HG03442 (cell line): ENCODE data around the gene SPEG.

ENCODE experiments used
- ATAC-seq: cut with Tn5 transposase; IDR thresholded peaks from one replicate; pipeline ENCODE4 v1.9.1; 2021; ENCODE audit warnings: mild to moderate bottlenecking, moderate library complexity; ENCODE audit not compliant: unreplicated experiment

SPEG gene

DNA sequence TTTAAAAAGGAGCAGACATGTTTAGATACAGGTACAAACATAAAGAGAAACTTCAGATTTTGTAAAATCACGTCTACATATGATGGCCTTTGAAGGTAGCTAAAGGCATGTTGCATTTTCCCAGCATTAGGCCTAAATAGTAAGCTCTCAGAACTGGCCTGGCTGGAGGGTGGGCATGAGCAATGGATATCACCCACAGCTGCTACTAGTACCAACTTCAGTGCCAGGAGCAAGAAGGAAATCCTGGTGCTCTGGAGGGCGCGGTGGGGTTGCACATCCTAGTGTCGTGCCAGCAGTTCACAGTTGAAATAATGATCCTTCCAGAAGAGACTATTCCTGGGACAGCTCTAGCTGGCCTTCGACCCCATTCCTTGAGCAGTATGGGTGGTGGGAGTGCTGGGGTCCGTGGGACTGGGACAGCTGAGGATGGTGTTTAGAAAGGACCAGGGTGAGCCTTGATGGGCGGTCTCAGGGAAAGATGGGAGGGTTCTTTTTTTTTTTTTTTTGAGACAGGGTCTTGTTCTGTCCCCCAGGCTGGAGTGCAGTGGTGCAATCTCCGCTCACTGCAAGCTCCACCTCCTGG, 11.6 kb upstream of the SPEG start:
- ATAC-seq = no peak

DNA sequence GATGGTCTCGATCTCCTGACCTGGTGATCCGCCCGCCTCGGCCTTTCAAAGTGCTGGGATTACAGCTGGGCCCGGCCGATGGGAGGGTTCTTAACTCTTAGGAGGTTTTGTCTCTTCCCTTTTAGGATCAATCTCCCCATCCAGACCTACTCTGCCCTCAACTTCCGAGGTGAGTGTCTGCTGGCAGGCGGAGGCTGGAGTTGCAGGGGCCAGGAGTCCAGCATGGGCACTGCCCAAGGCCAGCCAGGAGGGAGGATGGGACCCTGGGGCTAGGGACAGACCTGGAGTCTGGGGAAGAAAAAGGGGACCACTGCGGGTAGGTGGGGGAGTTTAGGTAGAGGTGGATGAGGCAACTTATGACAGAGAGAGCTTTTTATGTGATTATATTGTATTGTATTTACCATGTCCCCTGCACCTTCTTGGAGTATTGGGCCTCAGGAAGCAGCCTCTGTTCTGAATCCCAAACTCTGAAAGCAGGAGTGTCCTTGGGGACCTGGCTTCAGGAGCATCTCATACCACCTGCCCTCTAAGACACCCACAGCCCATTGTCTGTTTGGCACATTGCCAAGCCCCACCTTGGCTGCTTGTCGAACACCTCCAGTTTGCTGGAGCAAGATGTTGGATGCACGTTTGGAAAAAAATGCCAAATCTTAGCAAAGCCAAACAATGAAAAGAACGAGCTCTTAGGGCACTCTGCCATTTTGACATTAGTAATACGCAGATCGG, 10.8 kb upstream of the SPEG start:
- ATAC-seq = no peak

DNA sequence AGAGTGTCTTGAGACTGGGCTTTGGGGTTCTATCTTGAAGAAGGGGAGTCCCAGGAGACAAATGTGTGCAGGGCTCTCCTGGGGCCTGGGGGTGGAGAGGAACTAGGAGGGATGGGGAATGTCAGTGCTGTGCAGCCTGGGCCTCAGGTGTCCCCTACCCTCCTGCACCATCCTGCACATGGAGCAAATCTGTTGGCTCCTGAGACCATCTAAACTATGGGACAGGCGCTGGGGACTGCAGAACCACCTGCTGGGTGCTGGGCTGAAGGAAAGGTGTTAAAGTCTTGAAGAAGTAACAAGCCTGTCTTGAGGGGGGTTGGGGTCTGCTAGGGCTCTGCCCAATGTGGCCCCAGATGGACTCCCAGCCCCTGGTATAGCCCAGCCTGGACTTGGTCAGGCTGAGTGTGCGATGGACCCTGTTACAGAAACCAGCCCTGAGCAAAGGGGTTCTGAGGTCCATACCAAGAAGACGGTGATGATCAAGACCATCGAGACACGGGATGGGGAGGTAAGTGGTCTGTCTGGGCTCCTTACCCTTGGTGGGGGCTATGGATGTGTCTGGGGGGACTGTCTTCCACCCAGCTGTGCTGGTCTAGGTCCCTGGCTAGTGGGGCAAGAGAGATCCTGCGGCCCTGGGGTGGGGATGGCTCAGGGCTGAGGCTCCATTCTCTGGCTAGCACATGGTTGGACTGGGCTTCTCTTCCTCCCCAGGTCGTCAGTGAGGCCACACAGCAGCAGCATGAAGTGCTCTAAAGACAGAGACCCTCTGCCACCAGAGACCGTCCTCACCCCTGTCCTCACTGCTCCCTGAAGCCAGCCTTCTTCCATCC, 9.2 kb upstream of the SPEG start:
- no peak for ATAC-seq

DNA sequence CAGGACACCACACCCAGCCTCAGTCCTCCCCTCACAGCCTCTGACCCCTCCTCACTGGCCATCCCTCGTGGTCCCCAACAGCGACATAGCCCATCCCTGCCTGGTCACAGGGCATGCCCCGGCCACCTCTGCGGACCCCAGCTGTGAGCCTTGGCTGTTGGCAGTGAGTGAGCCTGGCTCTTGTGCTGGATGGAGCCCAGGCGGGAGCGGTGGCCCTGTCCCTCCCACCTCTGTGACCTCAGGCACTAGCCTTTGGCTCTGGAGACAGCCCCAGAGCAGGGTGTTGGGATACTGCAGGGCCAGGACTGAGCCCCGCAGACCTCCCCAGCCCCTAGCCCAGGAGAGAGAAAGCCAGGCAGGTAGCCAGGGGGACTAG, 8.6 kb upstream of the SPEG start:
- no peak for ATAC-seq

DNA sequence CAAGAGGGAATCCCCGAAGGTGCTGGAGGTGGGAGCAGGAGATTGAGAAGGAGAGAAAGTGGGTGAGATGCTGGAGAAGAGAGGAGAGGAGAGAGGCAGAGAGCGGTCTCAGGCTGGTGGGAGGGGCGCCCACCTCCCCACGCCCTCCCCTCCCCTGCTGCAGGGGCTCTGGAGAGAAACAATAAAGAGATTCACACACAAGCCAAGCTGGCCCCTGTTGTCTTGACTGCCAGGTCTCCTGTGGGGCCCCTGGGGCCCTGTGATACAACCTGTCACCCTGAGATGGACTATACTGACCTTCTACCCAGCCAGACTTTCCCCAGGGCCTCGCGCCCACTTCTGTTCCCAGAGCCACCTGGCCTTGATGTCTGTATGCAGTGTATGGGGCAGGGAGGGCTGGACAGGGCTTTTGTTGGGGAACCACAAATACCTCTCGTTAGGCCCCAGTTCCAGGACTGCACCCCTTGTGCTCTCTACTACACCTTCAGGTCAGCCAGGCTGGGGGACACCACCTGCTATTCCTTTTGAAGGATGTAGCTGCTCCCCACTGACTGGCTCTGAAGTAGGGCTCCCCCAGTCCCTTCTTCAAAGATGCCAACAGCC, 8.0 kb upstream of the SPEG start:
- no peak for ATAC-seq

DNA sequence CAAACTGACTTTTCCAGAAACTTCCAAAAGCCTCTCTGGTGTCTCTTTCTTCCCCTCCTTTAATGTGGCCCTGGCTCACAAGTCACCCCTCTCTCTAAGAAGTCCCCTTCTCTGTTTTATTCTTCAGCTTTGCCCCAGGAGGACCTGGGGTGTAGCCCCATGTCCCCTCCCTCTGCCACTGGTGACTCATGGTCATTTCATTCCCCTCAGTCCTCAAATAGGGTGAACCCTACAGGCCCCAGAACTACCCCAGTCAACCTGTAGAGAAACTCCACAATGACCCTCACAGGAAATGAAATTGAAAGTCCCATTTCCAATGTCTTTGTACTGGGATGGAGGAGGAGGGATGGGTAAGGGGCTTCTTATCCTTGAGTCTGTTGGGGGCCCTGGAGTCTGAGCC, 6.2 kb upstream of the SPEG start:
- no peak for ATAC-seq

DNA sequence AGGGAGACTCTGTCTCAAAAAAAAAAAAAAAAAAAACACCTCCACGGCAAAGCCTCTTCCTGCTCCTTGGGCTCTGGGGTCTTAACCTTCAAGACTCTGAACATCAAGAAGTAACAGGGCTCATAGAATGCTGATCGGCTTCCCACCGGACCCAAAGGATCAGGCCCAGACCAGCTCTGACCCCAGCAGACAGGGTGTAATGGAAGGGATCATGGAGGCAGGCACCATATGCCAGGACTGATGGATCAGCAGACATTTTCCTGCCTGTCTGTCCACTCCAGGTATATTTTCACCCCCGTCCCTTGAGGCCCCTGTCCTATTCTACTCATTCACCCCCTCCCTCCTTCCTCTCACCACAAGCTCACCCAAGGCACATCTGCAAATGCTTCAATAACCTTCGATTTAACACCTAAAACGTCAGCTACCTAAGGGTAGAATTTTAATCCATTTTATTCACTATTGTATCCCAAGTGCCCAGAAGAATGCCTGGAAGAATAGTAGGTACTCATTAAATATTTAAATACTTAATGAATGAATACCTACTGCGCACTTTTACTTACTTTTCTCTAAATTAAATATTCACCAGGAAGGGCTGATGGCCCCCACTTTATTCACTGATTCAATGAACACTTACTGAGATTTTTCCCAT, 4.6 kb upstream of the SPEG start:
- no peak for ATAC-seq

DNA sequence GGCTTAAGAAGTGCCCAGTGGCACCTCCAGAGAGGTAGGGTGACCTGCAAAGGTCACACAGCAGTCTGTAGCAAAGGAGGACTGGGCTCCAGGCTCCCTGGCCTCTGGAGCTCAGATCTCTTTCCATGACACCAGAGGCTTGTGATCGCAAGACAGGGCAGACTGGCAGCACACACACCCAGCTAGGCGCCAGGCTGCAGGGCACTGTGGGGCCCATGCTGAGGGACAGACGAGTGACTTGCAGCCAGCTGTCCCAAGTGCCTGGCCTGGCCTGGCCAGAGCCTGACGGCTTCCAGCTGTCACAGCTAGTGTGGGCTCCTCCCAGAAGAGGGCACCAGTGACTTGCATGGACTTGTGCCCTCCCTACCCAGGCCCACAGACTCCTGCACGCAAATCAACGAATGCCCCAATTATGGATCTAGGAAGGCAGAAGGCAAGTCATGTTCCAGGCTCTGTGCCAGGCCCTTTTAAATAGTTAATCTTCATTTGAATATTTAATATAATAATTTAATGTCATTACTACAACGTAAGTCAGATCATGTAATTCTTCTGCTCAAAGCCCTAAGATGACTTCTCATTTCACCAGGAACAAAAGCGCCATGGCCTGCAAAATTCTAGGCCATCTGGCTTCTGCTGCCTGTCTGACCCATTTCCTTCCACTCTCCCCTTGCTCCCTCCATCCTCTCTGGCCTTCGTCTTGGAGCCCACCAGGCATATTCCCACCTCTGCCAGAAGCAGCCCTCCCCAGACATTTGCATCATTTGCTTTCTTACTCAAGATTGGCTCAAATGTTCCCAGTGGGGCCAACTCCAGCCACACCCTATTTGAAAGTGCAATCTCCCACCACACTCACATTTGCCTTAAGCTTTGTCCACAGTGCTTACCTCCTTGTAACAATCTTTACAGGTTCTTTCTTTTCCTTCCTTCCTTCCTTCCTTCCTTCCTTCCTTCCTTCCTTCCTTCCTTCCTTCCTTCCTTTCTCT, 3.7 kb upstream of the SPEG start:
- ATAC-seq = no peak

DNA sequence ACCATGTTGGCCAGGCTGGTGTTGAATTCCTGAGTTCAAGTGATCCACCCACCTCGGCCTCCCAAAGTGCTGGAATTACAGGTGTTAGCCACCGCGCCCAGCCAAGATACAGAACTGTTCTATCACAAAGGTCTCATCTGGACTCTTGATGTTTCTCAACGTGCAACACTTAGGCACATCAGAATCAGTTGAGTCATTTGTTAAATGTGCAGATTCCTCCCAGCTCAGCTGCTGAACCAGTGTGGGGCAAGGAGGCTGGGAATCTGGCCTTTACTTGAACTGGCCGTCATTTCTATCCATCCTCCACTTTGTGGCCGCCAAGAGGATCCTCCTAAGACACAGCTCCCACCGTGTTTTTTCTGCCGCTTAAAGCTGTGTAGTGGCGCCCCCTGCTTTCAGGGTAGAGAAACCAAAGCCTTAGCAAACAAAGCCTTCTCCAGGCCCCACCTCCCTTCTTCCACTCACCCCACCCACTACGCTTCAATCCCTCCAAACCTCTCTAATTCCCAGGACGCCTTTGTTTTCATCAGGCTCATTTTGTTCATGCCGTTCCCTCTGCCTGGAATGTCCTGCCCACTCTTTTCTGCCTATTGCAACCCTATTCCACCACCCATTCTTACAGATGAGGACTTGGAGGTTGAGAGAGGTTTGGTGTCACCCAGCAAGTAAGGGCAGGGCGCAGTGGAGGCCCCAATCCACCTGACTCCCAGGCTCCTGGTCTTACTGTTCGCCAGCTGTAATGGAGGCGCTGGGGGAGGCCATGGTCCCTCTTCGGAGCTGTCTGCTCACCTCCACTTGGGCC, 776 bp upstream of the SPEG start:
- no peak for ATAC-seq

DNA sequence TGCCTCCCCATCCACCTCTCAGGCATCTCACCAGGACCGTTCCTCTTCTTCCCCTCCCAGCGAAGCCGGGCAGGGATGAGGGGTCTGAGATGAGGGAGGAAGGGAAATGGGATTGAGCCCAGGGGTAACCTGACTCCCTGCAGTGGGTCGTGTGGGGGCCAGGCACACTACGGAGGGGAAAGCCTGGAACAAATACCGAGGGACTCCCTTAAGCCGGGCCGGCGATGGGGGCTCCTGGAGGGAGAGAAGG, 250 bp upstream of the SPEG start:
- no peak for ATAC-seq

DNA sequence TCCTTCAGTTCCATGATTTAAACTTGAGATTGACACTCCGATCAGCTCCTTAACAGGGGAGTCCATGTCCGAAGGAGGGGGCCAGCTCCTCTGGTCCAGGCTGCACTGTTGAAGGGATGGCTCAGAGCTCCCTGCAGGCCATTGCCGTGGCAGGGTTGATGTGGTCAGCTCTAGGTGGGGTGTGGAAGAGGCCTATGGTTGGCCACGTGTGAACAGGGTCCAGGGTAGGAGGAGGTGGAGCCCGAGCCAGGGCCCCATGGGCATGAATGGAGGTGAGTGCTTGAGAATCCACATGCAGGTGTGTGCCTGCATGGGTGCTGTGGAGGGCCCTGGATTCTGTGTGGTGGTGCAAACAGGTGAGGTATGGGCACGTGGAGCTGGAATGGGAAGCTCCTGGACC, 1.1 kb downstream of the SPEG start:
- no peak for ATAC-seq

DNA sequence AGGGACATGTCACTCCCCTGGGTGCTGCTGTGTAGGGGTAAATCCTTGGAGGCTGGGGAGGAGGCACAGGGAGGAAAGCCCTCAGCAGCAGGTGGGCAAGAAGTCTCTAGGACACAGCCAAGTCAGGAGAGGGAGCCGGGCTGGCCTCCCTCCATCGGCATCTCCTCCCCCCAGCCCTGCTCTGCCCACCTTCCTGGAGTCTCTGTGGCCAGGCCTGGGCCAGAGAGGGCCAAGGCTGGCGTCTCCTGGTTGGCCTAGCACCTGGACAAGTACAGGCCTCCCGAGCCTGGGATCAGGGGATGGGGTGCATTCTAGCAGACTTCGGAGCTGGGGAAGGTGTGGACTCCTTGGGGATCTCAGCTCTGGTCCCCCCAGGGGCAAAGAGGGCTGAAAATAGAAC, 1.8 kb downstream of the SPEG start:
- no peak for ATAC-seq

DNA sequence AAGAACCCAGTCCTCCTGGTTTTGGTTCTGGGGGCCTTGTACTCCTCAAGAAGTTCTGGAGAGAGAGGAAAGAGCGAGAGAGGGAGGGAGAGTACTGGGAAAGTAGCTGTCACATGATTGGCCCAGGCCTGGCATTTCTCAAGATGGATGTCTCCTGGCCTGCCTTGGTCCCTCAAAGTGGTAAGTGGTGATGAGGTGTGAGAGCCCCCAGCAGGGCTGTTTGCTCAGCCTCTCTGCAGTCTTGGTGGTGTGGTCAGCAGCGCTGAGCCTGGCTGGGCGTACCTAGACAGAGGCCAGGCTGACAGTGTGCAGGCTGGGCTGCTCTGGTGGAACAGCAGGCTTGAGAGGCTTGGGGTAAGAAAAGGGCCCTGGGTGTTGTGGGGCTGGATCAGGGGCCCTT, 2.5 kb downstream of the SPEG start:
- no peak for ATAC-seq

DNA sequence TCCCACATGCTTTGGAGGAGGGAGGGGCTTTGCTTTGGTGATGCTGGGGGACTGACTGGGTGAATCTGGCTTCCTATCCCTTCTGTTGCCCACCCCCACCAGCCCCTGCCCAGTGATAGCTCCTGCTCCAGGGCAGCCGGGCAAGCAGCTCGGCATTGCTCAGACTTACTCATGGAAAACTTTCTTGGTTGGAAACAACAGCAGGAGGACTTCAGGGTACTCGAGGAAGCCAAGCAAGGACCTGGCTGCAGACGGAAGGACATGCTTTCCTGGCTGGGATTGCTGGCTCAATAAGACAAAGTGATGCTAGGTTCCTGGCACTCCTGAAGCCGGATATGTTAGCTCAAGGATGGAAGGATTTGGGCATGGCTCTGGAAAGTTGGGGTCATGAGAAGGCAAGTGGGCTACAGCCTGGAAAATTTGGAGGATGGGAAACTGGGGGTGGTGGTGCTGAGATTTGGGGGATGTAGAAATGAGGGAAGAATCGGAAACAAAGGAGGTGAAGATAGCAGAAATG, 3.1 kb downstream of the SPEG start:
- no peak for ATAC-seq

DNA sequence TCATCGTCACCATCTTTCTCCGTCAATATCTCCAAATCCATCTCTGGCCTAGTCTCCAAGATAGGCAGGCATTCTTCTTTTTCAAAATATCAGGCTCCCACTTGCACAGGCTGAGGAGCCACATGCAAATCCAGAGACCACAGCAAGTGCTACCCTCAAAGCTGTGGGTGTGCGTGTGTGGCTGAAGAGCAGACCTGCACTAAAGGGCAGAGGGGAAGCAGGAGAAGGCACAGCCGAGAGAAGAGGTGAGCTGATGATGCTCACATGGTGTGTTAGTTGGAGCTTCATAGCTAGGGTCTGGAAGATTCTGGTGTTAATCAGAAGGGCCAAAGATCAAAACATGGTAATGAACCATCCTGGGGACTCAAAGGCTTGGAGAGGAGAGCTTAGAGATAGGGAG, 3.8 kb downstream of the SPEG start:
- ATAC-seq = no peak

DNA sequence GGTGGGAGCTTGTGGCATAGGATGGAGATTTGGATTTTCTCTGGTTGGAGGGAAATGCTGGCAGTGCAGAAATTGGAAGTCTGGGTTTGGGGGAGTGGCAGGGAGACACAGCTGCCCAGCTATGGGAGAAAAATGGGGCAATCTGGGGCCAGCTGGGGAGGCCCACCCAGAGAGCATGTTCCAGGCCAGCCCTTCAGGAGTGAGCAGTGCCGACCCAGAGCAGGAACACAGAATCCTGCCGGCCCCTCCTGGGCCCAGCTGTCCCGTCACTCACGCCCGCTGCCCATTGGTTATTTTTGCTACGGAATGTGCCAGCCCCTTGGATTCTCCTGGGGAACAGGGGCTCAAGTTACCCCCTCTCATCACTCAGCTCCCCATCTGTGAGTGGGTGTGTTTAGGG, 4.9 kb downstream of the SPEG start:
- ATAC-seq = no peak

DNA sequence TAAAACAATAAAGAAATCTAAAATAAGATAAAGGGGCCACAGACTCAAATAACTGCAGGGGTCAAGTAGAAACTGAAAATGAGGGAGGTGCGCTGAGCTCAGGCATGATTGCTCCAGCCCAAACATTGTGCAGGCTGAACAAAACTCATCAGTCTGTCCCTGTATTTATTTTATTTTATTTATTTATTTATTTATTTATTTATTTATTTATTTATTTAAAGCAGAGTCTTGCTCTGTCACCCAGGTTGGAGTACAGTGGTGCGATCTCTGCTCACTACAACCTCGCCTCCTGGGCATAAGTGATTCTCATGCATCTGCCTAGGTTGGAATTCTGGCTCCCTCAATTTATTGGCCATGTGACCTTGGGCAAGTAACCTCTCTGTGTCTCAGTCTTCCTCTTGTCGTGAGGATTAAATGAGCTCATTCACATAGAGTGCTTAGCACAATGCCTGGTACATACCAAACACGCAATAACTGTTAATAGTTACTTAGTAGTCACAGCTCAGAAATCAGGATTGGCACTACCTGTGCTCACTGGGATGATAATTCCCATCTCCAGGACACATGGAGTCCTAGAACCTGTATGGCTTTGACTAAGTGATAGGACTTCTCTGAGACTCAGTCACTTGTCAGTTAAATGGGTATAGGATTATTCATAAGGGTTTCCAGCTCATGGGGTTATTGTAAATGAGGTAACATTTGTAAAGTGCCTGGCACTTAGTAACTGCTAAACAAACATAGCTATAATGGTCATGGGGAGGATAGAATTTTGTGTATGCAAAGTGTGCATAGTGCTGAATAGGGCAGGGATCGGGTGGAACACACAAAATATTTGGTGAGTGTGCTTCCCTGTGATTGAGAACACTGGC, 6.0 kb downstream of the SPEG start:
- ATAC-seq = no peak

DNA sequence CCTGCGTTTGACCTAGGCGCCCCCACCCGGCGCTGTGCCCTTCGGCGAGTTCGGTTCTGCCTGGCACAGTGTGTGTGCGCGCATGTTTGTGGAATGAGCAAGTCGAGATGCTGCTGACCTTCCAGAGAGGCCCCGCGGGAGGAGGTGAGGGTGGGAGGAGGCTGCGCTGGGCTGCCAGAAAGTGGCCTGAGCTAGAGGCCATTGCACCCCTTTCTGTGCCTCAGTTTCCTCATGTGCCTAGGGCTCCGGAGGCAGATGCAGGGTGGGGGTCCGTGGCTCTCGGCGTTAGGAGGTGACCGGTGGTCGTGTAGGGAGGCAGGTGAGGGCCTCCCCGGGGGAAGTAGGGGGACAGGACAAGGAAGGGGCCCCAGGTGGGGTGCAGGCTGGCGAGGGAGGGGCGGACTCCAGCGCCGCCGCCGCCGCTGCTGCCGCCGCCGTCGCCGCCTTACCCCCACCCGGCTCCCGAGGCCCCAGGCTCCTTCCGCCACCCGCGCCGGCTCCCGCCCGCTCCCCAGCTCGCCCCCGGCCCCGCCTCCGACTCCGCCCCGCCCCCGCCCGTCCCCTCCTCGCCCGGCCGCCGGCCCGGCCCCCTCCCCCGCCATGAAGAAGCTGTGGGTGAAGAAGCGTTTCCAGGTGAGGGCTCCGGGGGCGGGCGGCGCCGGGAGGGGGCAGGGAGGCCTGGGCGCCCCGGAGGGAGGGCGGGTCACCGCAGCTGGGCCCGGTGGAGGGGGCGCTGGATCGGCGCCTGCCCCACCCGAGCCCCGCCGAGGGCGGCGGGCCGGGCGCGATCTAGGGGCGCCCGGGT, 7.0 kb downstream of the SPEG start:
- ATAC-seq = no peak
